ENCODE data around the gene TMEM184A.
"Not testable (repeated sequence)": the region's sequence is repeated elsewhere in the genome, so short reads cannot be mapped to it uniquely, and the experiment has no call there.

The TMEM184A gene

GRCh38 chr7:1590476-1590875 is 34.5 kb upstream of the TMEM184A start:
- DNase-seq (ENCODE audit: low read depth), result no peak

GRCh38 chr7:1588978-1589377 is 33.0 kb upstream of the TMEM184A start:
- no peak for DNase-seq (ENCODE audit: low read depth)

GRCh38 chr7:1587738-1588137 is 31.7 kb upstream of the TMEM184A start:
- no peak for DNase-seq (ENCODE audit: low read depth)

- no peak for DNase-seq (ENCODE audit: low read depth)
Observed at GRCh38 chr7:1586827-1587705, 31.1 kb upstream of the TMEM184A start.

- DNase-seq (ENCODE audit: low read depth), result no peak
Observed at GRCh38 chr7:1586126-1586826, 30.3 kb upstream of the TMEM184A start.

- DNase-seq (ENCODE audit: low read depth), result no peak
Observed at GRCh38 chr7:1585142-1585981, 29.4 kb upstream of the TMEM184A start.

- DNase-seq (ENCODE audit: low read depth), result no peak
Observed at GRCh38 chr7:1584700-1585099, 28.7 kb upstream of the TMEM184A start.

- DNase-seq (ENCODE audit: low read depth), result not testable (repeated sequence)
Observed at GRCh38 chr7:1583241-1583930, 27.4 kb upstream of the TMEM184A start.

- DNase-seq (ENCODE audit: low read depth), result no peak
Observed at GRCh38 chr7:1580422-1581030, 24.5 kb upstream of the TMEM184A start.

- peak; percentile 18 for DNase-seq (ENCODE audit: low read depth)
Observed at GRCh38 chr7:1579481-1580421, 23.7 kb upstream of the TMEM184A start.

GRCh38 chr7:1578513-1578912 is 22.5 kb upstream of the TMEM184A start:
- no peak for DNase-seq (ENCODE audit: low read depth)

GRCh38 chr7:1576521-1577253 is 20.7 kb upstream of the TMEM184A start:
- no peak for DNase-seq (ENCODE audit: low read depth)

GRCh38 chr7:1575809-1576208 is 19.8 kb upstream of the TMEM184A start:
- no peak for DNase-seq (ENCODE audit: low read depth)

GRCh38 chr7:1572111-1572822 is 16.3 kb upstream of the TMEM184A start:
- DNase-seq (ENCODE audit: low read depth), result no peak

GRCh38 chr7:1569833-1570632 is 14.0 kb upstream of the TMEM184A start, which contains the start of gene PSMG3:
PSMG3 (minus strand) TSS chr7:1570032; CDS start chr7:1569339, 693 bp downstream.
- peak; percentile 91 for DNase-seq (ENCODE audit: low read depth)

- DNase-seq (ENCODE audit: low read depth), result no peak
Observed at GRCh38 chr7:1569440-1569832, 13.4 kb upstream of the TMEM184A start.

- peak; percentile 68 for DNase-seq (ENCODE audit: low read depth)
Observed at GRCh38 chr7:1569016-1569415, 13.0 kb upstream of the TMEM184A start.

Measured in fibroblast of gingiva (primary cell).